ENCODE data around the gene PNMA8C. TPM values are rescaled to one million over a fixed set of nuclear protein-coding genes. Genes with fewer than 3 reads are reported as not detected.

PNMA8C gene
- total RNA-seq, 1 experiment from 2014 or later: not detected

GRCh38 chr19:46410205-46411087 lies 18.3 kb downstream of the PNMA8C start:
- H3K9me2 ChIP-seq (replicated peaks; ENCODE audit: low read length): no peaks in the 10 kb centered on the region
- no TSS peak for BruUV-seq (replicated peaks)
- no peak overlapping the region for H2AFZ ChIP-seq (ENCODE audit: low read length)
- H3K27ac ChIP-seq (ENCODE audit: low read length): no peak overlapping the region
- no peaks in the 10 kb centered on the region for H3F3A ChIP-seq (ENCODE audit: low read length, unreplicated experiment)
- ATAC-seq: no peak
- intact Hi-C loops (cut with micrococcal nuclease): no loop called here
- H3K9me3 ChIP-seq (ENCODE audit: low read length): no peaks in the 10 kb centered on the region
- no peaks in the 10 kb centered on the region for H3K36me3 ChIP-seq (ENCODE audit: low read depth, low read length)
- no peaks in the 10 kb centered on the region for H3K79me2 ChIP-seq (ENCODE audit: low read length)
- no peaks in the 10 kb centered on the region for H4K20me1 ChIP-seq (ENCODE audit: low read length)
- CTCF ChIA-PET: no interaction called here
- TF ChIP-seq CTCF (conservative IDR thresholded peaks at IDR 0.05; ENCODE audit: low read depth, low read length) (no peak), EZH2 (IDR thresholded peaks at IDR 0.05; ENCODE audit: low read length, unreplicated experiment) (no peak), EZH2phosphoT487 (IDR thresholded peaks at IDR 0.05; ENCODE audit: borderline replicate concordance, low read length) (no peak)
- H3K27me3 ChIP-seq (ENCODE audit: low read length): no peaks in the 10 kb centered on the region
- no peaks in the 10 kb centered on the region for H3K4me1 ChIP-seq (ENCODE audit: insufficient read depth, low read length)
- H3K4me3 ChIP-seq (ENCODE audit: low read length): no peak overlapping the region
- DNase-seq: no peak
- POLR2A ChIA-PET (ENCODE audit: unreplicated experiment): no interaction called here
- H3K4me2 ChIP-seq (ENCODE audit: low read length): no peak overlapping the region
- H3K9ac ChIP-seq (ENCODE audit: low read length): no peak overlapping the region

- Histone ChIP-seq H2AFZ (ENCODE audit: low read length) (no peak overlapping the region), H3K79me2 (ENCODE audit: low read length) (no peaks in the 10 kb centered on the region), H4K20me1 (ENCODE audit: low read length) (no peaks in the 10 kb centered on the region), H3K9me2 (replicated peaks; ENCODE audit: low read length) (no peaks in the 10 kb centered on the region), H3K9me3 (ENCODE audit: low read length) (no peaks in the 10 kb centered on the region), H3K9ac (ENCODE audit: low read length) (no peak overlapping the region), H3K4me2 (ENCODE audit: low read length) (no peak overlapping the region), H3K4me3 (ENCODE audit: low read length) (no peak overlapping the region), H3K36me3 (ENCODE audit: low read depth, low read length) (no peaks in the 10 kb centered on the region), H3F3A (ENCODE audit: low read length, unreplicated experiment) (no peaks in the 10 kb centered on the region), H3K27ac (ENCODE audit: low read length) (no peak overlapping the region), H3K4me1 (ENCODE audit: insufficient read depth, low read length) (0 out of 2 replicates have a peak, but pooled peaks cover 4% of the 10 kb centered on the region), H3K27me3 (ENCODE audit: low read length) (no peaks in the 10 kb centered on the region)
- ChIA-PET POLR2A (ENCODE audit: unreplicated experiment) (no interaction called here), CTCF (no interaction called here)
- DNase-seq (no peak), ATAC-seq (no peak)
- TF ChIP-seq EZH2 (IDR thresholded peaks at IDR 0.05; ENCODE audit: low read length, unreplicated experiment): no peak
- no peak for TF ChIP-seq CTCF (conservative IDR thresholded peaks at IDR 0.05; ENCODE audit: low read depth, low read length)
- TF ChIP-seq EZH2phosphoT487 (IDR thresholded peaks at IDR 0.05; ENCODE audit: borderline replicate concordance, low read length): no peak
- intact Hi-C loops (cut with micrococcal nuclease): loop anchor here (10.0 kb wide), 1 partner anchor 106 kb away; no protein-coding TSS in a partner anchor
- no TSS peak for BruUV-seq (replicated peaks)
Observed at GRCh38 chr19:46409191-46409590, 19.5 kb downstream of the PNMA8C start.

GRCh38 chr19:46408664-46409039 lies 20.1 kb downstream of the PNMA8C start:
- Histone ChIP-seq H3K9me3 (ENCODE audit: low read length) (no peaks in the 10 kb centered on the region), H3K4me1 (ENCODE audit: insufficient read depth, low read length) (0 out of 2 replicates have a peak, but pooled peaks cover 4% of the 10 kb centered on the region), H2AFZ (ENCODE audit: low read length) (no peak overlapping the region), H3K4me3 (ENCODE audit: low read length) (no peak overlapping the region), H3K9me2 (replicated peaks; ENCODE audit: low read length) (no peaks in the 10 kb centered on the region), H3K36me3 (ENCODE audit: low read depth, low read length) (no peaks in the 10 kb centered on the region), H3F3A (ENCODE audit: low read length, unreplicated experiment) (no peaks in the 10 kb centered on the region), H3K9ac (ENCODE audit: low read length) (no peak overlapping the region), H3K79me2 (ENCODE audit: low read length) (no peaks in the 10 kb centered on the region), H3K27me3 (ENCODE audit: low read length) (no peaks in the 10 kb centered on the region), H4K20me1 (ENCODE audit: low read length) (no peaks in the 10 kb centered on the region), H3K27ac (ENCODE audit: low read length) (no peak overlapping the region), H3K4me2 (ENCODE audit: low read length) (no peak overlapping the region)
- CTCF ChIA-PET: no interaction called here
- no TSS peak for BruUV-seq (replicated peaks)
- ATAC-seq (no peak), DNase-seq (no peak)
- POLR2A ChIA-PET (ENCODE audit: unreplicated experiment): no interaction called here
- no peak for TF ChIP-seq EZH2phosphoT487 (IDR thresholded peaks at IDR 0.05; ENCODE audit: borderline replicate concordance, low read length)
- TF ChIP-seq EZH2 (IDR thresholded peaks at IDR 0.05; ENCODE audit: low read length, unreplicated experiment): no peak
- no peak for TF ChIP-seq CTCF (conservative IDR thresholded peaks at IDR 0.05; ENCODE audit: low read depth, low read length)
- intact Hi-C loops (cut with micrococcal nuclease): loop anchor here (10.0 kb wide), 1 partner anchor 106 kb away; no protein-coding TSS in a partner anchor

Measured in PC-3 (cell line).